Measurements from ENCODE around the gene VENTX.
A peak's percentile ranks its signal among the peaks of the same experiment; 100 is the strongest.
"Not testable (repeated sequence)": the region's sequence is repeated elsewhere in the genome, so short reads cannot be mapped to it uniquely, and the experiment has no call there.

The VENTX gene

DNA sequence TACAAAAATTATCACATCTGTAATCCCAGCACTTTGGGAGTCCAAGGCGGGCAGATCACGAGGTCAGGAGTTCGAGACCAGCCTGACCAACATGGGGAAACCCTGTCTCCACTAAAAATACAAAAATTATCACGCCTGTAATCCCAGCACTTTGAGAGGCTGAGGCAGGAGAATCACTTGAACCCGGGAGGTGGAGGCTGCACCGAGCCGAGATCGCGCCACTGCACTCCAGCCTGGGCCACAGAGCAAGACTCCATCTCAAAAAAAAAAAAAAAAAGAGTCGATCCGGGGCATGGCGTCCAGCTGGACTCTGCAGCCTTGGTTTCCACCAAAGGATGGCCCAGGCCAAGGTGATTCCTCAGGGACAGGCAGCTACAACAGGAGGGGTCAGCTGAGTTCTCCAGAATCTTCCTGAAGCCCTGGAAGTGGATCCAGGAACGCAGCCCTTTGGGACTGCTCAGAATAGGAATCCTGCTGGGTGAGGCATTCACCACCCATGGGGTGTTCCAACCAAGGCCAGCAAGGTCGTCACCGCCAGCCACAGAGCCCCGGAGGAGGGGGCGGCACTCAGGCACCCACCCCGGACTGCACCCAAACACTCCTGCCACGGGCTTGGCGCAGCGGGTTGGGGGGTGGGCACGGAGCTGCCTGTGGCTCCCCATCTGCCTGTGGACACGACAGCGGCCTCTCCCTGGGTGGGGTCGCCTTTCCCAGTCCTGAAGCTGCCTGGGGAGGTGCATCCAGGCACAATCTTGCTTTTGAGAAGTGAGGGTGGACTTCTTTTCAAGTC, 19.7 kb upstream of the VENTX start:
- DNase-seq: no peak

DNA sequence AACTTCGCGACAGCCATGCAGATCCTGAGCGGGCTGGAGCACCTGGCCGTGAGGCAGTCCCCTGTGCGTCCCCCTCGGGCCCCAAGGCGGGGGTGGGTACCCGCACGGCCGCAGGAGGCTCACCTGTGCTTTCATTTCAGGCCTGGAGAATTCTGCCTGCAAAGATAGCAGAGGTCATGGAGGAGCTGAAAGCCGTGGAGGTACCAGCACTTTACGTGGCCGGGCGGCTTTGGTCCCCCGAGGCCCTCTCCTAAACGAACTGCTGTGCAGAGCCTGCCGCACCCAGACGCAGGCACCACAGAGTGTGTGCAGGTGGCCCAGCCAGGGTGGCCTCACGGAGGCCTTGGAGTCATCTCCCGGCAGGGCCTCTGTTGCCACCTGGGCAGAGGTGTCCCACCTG, 18.8 kb upstream of the VENTX start:
- DNase-seq: no peak

DNA sequence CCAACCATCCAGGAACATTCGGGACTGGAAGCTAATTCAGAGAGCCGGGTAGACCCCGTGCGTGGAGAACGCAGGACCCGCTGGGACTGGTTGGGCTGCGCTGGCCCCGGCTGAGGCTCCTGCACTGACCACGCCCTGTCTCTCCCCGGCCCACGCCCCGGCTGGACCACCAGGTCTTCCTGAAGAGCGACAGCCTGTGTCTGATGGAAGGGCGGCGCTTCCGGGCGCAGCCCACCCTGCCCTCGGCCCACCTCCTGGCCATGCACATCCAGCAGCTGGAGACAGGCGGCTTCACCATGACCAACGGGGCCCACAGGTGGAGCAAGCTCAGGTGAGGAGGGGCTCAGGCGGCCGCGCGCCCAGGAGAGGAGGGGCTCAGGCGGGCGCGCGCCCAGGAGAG, 17.9 kb upstream of the VENTX start:
- DNase-seq: no peak

DNA sequence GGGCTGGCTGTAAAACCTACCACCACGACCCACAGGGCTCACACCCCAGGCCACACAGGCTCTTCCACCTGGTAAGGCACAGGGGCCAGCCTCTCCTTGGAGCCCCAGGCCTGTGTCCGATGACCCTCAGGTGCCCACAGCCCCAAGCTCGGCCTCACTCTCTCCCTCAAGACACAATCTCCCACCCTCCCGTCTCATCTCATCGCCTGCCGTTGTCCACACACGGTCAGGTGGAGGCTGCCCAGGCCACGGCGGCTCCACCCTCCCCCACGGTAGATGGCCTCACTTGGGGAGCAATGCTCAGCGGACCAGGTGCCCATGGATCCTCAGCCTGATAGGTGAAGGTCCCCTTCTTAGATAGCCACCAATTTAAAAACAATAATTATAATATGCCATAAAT, 16.3 kb upstream of the VENTX start:
- no peak for DNase-seq

DNA sequence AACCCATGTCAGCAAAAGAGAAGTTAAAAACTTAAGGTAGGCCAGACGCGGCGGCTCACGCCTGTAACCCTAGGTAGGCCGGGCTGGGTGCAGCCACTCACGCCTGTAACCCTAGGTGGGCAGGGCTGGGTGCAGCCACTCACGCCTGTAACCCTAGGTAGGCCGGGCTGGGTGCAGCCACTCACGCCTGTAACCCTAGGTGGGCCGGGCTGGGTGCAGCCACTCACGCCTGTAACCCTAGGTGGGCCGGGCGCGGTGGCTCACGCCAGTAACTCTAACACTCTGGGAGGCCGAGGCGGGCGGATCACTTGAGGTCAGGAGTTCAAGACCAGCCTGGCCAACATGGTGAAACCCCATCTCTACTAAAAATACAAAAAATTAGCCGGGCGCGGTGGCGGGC, 15.9 kb upstream of the VENTX start:
- DNase-seq: not testable (repeated sequence)

DNA sequence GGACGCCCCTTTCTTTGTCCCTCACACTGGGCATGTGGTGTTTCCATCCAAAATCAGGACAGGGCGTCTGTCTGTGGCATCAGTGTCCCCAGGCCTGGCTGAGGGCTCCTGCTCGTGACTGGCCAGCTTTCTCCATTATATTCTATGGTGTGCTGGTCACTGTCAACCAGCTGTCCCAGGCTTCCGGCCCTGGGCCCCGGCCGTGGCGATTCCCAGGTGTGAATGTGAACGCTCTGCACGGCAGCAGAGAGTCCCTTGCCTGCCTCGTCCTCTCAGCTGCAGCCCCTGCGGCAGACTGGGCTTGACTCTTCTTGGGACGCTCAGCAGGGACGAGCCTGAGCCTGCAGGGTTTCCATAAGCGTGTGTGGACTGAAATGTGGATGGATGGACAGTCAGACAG, 13.6 kb upstream of the VENTX start:
- peak in 1 of 2 experiments; percentile 44 for DNase-seq

DNA sequence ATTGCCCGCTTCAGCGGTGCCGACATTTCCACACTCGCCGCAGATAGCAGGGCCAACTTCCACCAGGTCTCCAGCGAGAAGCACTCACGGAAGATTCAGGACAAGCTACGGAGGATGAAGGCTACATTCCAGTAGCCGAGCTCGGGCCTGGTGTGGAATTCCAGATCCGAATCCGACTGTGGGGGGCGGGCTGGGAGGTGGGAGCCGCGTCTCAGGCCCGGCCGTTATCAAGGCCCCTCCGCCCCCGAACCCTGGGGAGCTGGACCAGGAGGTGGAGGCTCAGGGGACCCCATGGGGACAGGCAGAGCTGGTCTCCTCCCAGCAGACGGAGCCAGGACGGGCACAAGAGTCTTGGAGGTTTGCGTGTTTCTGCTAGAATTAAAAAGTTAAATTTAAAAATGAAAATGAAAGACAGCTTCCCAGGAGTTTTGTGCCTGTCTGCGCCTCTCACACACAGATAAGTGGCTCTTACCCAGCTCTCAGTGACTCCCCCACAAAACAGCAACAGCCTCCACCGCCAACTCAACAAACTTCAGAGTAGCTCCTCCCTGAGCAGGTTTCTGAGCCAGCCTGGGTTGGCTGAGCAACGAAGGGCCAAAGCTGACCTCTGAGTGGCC, 12.8 kb upstream of the VENTX start:
- no peak for DNase-seq

DNA sequence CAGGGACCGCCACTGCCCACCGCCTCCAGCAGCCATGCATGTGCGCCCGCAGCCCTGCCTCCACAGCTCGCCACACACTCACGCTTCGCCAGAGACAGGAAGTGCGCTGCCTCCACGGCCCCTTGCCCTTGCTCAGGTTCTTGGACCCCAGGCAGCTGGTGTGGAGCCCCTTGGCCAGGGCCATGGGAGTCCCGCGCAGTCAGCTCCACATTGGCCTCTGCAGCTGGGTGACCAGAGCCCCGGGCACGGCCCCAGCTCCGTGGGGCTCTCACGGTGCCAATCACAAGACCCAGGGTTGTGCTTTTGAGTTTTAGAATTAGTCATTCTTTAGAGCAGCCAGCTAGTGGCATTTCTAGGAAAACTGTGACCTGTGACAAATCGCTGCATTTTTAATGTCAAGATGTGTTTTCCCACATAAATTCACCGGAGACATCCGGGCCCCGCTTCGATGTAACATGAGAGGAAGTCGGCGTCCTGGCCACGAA, 11.9 kb upstream of the VENTX start:
- DNase-seq: no peak

DNA sequence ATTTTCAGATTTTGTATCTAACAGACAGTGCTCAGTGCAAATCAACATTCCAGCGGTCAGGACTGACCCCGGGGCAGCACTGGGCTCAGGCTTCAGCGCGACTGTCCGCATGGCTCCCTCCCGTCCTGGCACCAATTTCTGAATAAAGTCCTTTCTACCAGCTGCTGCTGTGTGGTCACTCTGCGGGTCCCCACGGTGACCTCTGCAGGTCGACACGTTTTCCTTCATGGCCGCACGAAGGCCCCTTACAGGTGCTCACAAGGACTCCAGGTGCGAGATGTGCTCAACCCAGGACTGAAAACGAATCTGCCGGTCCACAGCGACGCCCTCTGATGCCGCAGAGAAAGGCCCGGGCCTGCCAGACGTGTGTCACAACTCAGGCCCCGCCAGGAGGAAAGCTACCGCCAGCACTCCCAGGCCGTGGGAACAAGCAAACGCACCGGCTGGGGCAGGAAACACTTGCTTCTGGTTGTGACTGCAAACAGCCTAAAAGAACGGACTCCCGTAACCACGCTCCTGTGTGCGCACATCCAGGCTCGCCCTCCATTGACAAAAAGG, 11.3 kb upstream of the VENTX start:
- peak in 1 of 2 experiments; percentile 43 for DNase-seq

DNA sequence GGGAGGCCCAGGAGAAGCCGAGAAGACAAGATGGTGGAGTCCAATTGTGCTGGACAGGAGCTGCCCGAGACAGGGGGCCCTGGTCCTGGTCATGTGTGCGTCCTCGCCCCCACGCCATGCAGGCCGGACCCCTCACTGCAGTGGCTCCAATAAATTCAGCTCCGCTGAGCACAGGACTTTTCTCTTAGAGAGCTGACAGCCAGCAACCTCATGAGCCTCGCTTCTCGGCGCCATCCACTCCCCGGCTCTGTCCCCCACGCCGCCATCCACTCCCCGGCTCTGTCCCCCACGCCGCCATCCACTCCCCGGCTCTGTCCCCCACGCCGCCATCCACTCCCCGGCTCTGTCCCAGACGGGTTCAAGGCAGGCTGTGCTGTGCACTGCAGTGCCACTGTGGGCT, 10.4 kb upstream of the VENTX start:
- DNase-seq: no peak

DNA sequence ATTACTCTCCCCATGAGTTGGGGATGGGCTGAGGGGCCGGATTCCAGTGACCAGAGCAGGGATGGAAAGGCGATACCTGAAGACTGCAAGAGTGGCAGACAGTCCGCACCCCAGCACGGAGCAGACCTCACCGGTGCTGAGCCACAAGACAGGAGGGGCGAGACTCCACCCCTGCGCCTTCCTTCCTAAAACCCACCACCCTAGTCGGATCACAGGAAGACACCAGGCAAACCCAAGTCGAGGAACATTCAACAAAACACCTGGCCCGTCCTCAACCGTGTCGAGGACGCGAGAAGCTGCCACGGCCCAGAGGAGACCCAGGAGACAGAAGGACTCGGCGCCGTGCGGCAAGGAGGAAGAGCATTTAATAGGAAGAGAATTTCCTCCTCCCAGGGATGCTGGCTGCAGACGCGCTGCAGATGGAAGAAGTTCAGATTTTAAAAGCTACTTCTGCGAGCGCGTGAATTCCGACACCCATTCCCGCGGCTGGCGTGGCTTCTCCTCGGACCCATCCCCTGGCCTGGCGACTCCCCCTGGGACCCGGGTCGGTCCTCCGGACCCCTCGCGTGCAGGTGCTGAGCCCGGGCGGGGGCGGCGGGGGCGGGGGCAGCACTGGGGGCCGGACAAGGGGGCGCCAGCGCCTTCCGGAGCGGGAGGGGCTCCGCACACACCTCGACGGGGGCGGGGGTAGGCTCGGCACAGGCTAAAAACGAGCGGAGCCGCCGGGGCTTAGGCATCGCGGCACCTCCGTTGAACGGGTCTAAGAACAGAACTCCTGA, 8.2 kb upstream of the VENTX start:
- DNase-seq: no peak

DNA sequence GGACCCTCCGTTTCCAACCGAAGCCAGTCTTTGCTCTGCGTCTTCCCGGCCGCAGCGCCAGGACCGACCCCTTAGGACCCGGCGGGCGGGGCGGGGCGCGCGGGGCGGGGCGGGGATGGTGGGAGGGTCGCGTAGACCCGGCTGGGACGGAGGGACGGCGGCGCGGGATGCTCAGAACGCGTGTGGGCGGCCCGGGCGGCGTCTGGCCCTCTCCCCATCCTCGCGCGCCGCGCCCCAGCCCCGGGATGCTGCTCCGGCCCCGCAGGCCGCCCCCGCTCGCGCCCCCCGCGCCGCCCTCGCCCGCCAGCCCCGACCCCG, 7.7 kb upstream of the VENTX start, which contains the start of gene UTF1:
UTF1 (plus strand) TSS at position 174 of the 318 bp plus-strand sequence; CDS start at position 246, 72 bp downstream.
- no peak for DNase-seq

DNA sequence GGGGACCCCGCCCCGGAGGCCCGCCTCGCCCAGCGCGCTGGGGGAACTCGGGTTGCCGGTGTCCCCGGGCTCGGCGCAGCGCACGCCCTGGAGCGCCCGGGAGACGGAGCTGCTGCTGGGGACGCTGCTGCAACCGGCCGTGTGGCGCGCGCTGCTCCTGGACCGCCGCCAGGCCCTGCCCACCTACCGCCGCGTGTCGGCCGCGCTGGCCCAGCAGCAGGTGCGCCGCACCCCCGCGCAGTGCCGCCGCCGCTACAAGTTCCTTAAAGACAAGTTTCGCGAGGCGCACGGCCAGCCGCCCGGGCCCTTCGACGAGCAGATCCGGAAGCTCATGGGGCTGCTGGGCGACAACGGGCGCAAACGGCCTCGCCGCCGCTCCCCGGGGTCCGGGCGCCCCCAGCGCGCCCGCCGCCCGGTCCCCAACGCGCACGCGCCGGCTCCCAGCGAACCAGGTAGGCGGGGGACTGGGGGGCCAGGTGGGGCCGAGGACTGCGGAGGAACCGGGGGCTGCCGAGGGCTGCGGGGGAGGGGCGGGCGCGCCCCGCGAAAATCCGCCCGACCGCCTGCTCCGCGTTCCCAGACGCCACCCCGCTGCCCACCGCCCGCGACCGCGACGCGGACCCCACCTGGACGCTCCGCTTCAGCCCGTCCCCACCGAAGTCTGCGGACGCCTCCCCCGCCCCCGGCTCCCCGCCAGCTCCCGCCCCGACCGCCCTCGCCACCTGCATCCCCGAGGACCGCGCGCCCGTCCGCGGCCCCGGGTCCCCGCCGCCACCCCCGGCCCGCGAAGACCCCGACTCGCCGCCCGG, 7.1 kb upstream of the VENTX start:
- peak in 1 of 2 experiments; percentile 24 for DNase-seq

DNA sequence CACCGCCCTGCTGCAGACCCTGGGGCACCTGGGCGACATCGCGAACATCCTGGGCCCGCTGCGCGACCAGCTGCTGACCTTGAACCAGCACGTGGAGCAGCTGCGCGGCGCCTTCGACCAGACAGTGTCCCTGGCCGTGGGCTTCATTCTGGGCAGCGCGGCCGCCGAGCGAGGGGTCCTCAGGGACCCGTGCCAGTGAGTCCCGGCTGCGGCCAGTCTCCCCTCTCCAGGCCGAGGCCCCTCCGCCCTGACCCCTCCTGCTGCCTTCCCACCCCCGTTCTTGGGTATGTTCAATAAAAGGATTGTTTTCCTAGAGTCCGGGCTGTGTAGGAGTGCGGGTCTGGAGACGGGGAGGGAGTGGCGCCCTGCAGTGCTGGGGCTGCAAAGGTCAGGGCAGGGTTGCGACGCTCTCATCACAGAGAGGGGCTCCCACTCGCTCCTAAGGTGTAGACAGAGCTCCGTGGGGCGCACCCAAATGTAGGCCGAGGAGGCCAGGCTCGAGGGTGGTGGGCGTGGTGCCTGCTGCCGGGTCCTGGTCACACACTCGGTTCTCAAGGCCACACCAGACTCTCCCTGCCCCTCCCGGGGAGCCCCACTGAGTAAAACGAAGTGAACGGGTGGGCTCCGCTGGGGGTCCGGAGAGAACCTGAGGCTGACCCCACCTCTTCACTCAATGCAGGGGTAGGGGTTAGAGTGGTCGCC, 6.3 kb upstream of the VENTX start:
- DNase-seq: no peak

DNA sequence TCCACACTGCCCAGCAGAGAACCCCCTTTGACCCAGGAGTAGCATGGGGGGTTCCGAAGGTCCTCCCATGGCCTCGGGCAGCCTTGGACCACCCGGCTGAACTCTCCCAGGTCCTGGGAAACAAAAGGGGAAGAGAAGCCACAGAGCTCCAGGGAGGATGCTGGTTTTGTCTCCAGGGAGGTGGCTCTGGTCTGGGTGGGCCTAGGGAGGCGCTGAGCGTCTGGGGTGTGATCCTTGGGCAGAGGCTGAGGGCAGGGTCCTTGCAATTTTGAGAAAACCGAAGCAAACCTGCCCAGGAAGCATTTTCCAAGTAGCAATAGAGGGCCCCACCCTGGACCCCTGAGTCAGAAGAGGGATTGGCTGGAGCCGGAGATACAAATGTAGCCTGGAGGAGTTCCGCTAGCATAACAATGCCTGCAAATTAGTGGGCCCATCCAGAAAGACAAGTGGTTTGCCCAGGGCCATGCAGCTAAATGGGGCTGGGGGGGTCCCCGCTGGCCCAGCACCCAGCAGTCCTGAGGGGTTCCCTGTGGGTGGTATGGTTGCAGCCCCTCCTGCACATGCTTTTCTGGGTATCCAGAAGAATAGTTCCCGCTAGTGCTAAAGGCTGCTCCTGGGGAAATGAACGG, 5.6 kb upstream of the VENTX start:
- DNase-seq: no peak

DNA sequence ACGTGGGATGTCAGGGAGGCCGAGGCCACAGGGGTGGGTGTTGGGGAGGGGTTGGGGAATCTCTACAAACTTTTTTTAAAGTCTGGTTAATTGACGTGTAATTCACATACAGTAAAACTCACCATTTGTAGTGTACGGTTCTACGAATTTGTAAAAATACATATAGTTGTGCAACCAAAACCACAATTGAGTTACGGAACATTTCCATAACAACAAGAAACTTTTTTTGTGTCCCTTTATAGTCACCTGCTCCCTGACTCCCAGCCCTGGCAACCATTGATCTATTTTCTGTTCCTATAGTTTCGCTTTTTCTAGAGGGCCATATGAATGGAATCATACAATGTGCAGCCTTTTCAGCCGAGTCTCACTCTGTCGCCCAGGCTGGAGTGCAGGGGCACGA, 2.9 kb upstream of the VENTX start:
- DNase-seq: not testable (repeated sequence)

DNA sequence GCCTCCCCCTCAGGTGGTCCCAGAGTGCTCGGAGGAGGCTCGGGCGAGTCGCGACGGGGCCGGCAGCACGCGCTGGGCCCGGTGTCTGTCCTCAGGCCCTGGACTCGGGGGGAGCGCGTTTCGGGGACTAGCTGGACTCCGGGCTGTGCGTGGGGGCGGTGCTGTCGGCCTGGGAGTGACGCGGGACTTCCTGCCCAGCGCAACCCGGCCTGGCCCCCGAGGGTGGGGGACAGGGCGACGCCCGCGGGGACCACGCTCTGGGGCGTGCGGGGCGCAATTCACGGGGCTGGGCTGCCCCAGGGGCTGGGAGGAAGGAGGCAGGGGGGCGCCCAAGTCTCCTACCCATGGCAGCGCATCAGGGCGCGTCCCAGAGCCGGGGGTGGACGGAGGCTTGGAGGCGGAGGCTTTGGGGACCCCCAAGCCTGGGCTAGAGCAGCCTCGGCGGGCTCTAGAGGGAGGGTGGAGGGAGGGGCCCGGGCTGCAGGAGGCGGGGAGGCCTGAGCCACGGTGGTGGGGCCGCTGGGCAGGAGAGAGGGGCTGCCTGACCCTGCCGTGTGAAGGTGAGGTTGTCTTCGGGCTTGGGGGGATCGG, 2.3 kb upstream of the VENTX start:
- no peak for DNase-seq

DNA sequence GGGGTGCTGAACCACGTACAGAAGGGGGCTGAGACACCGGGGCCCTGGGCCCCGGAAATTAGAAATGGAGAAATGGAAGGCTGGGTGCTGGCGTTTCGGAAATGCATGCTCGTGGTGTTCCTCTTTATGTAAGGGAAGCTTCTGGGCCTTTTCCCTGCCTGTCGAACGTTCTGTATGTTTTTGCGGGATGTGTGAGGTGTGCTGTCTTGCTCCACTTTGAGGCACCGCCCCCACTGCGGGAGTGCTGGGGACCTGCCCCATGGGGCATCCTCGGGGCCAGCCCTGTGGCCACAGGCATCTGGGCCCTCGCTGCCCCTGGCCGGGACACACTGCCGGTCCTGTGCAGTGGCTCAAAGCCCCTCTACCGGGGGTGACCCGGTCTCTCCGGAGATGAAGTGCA, 1.7 kb upstream of the VENTX start:
- DNase-seq: no peak

DNA sequence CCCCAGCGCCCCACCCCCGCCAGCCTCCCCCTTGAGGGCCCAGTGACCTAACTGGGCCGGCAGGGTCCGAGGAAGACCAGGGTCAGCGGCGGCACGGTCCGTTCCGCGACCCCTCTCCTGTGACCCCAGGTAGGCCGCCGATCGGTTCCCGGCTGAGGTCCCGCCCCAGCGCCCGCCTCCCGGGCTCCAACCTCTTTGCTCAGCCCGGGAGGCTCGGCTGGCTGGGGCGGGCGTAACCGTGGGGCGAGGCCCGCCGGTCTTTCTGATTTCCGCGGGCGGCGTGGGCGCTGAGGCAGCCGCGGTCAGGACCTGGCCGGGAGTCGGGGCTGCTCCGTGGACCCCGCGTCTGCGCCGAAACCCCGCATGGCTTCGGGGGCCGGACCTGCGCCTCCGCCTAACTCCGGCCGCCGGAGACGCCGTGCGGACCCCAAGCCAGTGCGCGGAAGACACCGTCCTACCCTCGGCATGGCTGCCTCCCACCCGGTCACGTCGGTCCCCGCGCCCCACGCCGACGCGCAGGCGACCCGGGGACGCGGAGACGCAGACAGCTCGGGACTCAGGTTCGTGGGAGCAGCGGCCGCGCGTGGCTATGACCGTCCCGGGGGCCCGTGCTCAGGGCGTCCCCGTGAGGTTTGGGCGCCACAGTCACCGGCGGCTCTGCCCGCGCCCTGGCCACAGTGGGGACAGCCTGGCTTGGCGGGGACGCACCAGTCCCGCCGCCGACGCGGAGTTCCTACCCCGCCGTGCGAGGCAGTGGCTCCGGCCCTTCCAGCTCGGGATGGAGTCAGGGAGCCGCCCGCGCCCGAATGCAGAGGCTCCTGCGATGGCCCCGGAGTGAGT, 1.0 kb upstream of the VENTX start:
- no peak for DNase-seq

DNA sequence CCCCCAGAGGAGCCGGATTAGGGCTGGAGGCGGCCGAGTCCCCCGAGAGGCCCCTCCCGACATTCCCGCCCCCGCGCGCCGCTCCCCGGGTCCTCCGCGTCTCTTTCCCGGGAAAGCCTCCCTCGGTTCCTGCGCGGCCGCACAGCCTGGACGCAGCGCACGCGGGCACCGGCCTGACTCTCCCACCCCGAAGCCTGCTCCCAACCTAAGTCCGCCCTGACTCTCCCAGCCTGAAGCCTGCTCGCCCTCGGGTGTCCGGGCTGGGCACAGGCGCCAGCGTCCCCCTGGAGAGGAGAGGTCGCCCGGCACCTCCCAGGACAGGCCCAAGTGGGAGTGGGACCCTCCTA, 441 bp upstream of the VENTX start:
- DNase-seq: no peak

All from NCI-H526 (cell line).